ENCODE results near the gene MRFAP1L1. TPM values are rescaled to one million over a fixed set of nuclear protein-coding genes. Genes with fewer than 3 reads are reported as not detected.

MRFAP1L1 gene
- total and polyA plus RNA-seq, 9 of the 15 experiments (the other 6 are each of a cell fraction or from before 2014, with no cell fraction given) = 37.6 to 111 (median 83.8) TPM

GRCh38 chr4:6710282-6710681 is 617 bp upstream of the MRFAP1L1 start:
- DNase-seq (ENCODE audit: extremely low read depth in 1 of 4, low spot score in 3 of 4) (no peak), FAIRE-seq (no peak), ATAC-seq (peak; percentile 23)
- peaks cover 3 to 30% of the 10 kb centered on the region in 2 experiments for H3K4me1 ChIP-seq (replicated peaks in 1 of 2; ENCODE audit: control insufficient read depth in 2 of 2, insufficient read depth in 2 of 2, low read length in 2 of 2)
- peak overlapping the region; percentile 73 for H3K4me3 ChIP-seq
- H4K20me1 ChIP-seq (replicated peaks; ENCODE audit: control insufficient read depth, insufficient read depth, low read length) = 0 out of 2 replicates have a peak, but pooled peaks cover 5% of the 10 kb centered on the region
- peaks cover 47% of the 10 kb centered on the region for H3K79me2 ChIP-seq (ENCODE audit: control insufficient read depth, insufficient read depth, low read length)
- peak overlapping the region; percentile 99 for H3K4me2 ChIP-seq (ENCODE audit: insufficient read depth, low read length)
- H3K27me3 ChIP-seq (ENCODE audit: control insufficient read depth in 2 of 2, insufficient read depth in 2 of 2, low read length in 2 of 2) = no peaks in the 10 kb centered on the region
- peaks cover 31% of the 10 kb centered on the region for H3K36me3 ChIP-seq (ENCODE audit: control insufficient read depth, insufficient read depth, low read length)
- in situ Hi-C loops (cut with MboI) = no loop called here
- POLR2A ChIA-PET = interaction anchor here (0.6 to 2.3 kb wide), 14 partner anchors 7 to 1455 kb away, joined by 3 to 7 read pairs (median 4); partner anchors contain the start of gene S100P
- 2% methylated on average over 6 of the region's 6 CpGs for WGBS (ENCODE audit: insufficient coverage, low coverage, missing lambda C conversion rate)
- peak overlapping the region; percentile 93 for H2AFZ ChIP-seq (ENCODE audit: low read depth, low read length)
- peak overlapping the region; percentile 68 for H3K27ac ChIP-seq (ENCODE audit: extremely low read depth, low read depth, low read length)
- no peak for TF ChIP-seq POLR2B (IDR thresholded peaks at IDR 0.05; ENCODE audit: low read depth, partially characterized antibody)
- peak in 1 of 2 experiments; percentile 89 for TF ChIP-seq AFF1 (IDR thresholded peaks at IDR 0.05; ENCODE audit: low read depth in 1 of 2, partially characterized antibody in 2 of 2)
- TF ChIP-seq NFIC (IDR thresholded peaks at IDR 0.05) = peak; percentile 49; the same call in 1 of the 2 replicates
- H3K9me3 ChIP-seq (replicated peaks; ENCODE audit: control insufficient read depth, insufficient read depth, low read depth, low read length) = no peaks in the 10 kb centered on the region
- intact Hi-C loops (cut with micrococcal nuclease) = no loop called here
- no peaks in the 10 kb centered on the region for H3K9me1 ChIP-seq (ENCODE audit: control insufficient read depth, insufficient read depth, low read length)
- peak overlapping the region; percentile 79 to 80; a peak in 3 of 4 replicates for H3K9ac ChIP-seq (ENCODE audit: insufficient read depth in 1 of 2, low read depth in 2 of 2, low read length in 2 of 2)
- CTCF ChIA-PET (ENCODE audit: low intra/inter-chr PET ratio) = no interaction called here
- BruUV-seq (replicated peaks) = TSS peak; percentile 88
